Chondrocyte (in vitro differentiated cells): ENCODE results near the gene SUSD1. TPM values are rescaled to one million over a fixed set of nuclear protein-coding genes. Genes with fewer than 3 reads are reported as not detected.

Experiments
- DNase-seq: peaks from one replicate; pipeline ENCODE4 v3.0.0; 2021; ENCODE audit warnings: mixed read lengths, low spot score
- H3K27ac Mint-ChIP-seq: one replicate; pipeline ENCODE4 v1.8.0; 2021; ENCODE audit warnings: mild to moderate bottlenecking, moderate library complexity, mixed read lengths; ENCODE audit not compliant: unreplicated experiment
- H3K27me3 Mint-ChIP-seq: 2 replicates; pipeline ENCODE4 v1.8.0; 2021; ENCODE audit warnings: low read depth, mixed read lengths
- H3K36me3 Mint-ChIP-seq: 2 replicates; pipeline ENCODE4 v1.8.0; 2021; ENCODE audit warnings: low read depth, mixed read lengths
- H3K4me1 Mint-ChIP-seq: 2 replicates; pipeline ENCODE4 v1.8.0; 2021; ENCODE audit warnings: low read depth, mild to moderate bottlenecking, mixed read lengths
- H3K4me3 Mint-ChIP-seq: one replicate; pipeline ENCODE4 v1.8.0; 2021; ENCODE audit warnings: mild to moderate bottlenecking, moderate library complexity, mixed read lengths; ENCODE audit not compliant: unreplicated experiment
- H3K9me3 Mint-ChIP-seq: 2 replicates; pipeline ENCODE4 v1.8.0; 2021; ENCODE audit warnings: low read depth, mixed read lengths
- total RNA-seq: library from RNA; stranded (reverse); gene quantifications from 3 replicates; pipeline ENCODE4 v1.2.1, GENCODE V29; 2021
- TF ChIP-seq, protein P1 (sequence below): fragments of 200-600 bp; sonication (generic); IDR thresholded peaks from 2 replicates; pipeline ENCODE4 v1.5.0; 2021; ENCODE audit warnings: antibody characterized with exemption, mild to moderate bottlenecking, moderate library complexity

Gene SUSD1
- total RNA-seq, 1 donor from 2014 or later: 29.6 TPM

DNA sequence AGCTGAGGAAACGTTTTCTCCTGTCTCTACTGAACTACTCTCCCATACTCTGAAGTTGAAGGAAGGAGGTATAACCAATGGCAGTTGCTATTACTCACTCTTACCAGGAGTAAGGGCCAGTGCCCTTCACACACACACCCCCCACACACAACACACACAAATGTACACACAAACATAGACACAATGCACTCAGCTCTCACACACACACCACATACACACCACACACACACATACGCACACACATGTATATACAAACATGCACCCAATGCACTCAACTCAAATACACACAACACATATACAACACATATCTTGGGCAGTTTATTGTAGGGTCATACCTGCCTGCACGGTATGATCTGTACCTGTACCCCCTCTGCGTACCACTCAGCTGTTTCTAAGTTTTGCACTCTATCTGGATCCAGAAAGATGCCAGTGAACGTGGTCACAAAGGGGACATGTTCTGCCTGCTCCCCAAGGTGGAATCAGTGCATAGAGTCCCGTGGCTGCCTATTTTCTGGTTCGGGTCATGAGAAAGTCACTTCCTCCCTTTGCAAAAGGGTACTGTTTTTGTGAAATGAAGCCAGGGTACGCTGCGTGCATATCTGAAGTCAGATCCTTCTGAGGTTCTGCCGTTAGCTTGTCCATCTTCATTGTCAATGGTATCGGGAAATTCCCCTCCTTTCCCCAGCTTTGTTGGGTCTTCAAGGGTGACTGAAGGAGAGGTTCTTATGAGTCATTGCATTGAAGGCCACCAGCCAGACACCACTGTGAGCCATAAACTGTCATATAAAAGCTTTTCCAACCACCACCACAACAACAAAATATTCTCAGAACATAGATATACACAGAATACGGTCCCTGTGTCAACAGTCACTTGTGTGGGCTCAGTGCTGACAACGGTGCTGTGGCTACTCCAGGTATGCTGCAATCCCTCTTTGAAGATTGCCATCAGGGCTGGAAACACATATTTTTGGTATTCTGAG is 146.6 kb downstream of the SUSD1 start:
- no peak for DNase-seq
- no peaks in the 10 kb centered on the region for H3K27me3 Mint-ChIP-seq
- no peak overlapping the region for H3K4me3 Mint-ChIP-seq
- no peaks in the 10 kb centered on the region for H3K9me3 Mint-ChIP-seq
- no peak overlapping the region for H3K27ac Mint-ChIP-seq
- peaks cover 40% of the 10 kb centered on the region for H3K4me1 Mint-ChIP-seq
- TF ChIP-seq, protein P1, sequence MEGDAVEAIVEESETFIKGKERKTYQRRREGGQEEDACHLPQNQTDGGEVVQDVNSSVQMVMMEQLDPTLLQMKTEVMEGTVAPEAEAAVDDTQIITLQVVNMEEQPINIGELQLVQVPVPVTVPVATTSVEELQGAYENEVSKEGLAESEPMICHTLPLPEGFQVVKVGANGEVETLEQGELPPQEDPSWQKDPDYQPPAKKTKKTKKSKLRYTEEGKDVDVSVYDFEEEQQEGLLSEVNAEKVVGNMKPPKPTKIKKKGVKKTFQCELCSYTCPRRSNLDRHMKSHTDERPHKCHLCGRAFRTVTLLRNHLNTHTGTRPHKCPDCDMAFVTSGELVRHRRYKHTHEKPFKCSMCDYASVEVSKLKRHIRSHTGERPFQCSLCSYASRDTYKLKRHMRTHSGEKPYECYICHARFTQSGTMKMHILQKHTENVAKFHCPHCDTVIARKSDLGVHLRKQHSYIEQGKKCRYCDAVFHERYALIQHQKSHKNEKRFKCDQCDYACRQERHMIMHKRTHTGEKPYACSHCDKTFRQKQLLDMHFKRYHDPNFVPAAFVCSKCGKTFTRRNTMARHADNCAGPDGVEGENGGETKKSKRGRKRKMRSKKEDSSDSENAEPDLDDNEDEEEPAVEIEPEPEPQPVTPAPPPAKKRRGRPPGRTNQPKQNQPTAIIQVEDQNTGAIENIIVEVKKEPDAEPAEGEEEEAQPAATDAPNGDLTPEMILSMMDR: no peak
- peaks cover 2% of the 10 kb centered on the region for H3K36me3 Mint-ChIP-seq

DNA sequence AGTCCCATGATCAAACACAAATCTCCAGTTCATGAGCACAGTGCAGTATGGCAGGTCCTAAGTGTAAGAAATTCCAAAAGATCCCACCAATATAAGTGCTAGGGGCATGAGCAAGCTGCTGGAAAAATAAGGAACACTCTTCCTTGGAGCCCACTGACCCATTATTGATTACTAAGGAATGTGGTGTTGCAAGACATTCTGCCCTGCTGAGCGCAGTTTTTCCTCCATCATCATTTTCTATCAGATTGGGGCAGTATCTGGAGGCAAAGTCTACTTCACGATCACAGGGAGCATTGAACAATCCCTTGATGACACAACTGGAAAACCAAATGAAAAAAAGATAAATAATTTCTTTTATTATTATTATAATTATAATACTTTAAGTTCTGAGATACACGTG is 149.2 kb downstream of the SUSD1 start:
- Mint-ChIP-seq H3K4me1 (peaks cover 32% of the 10 kb centered on the region), H3K36me3 (peaks cover 2% of the 10 kb centered on the region), H3K4me3 (no peak overlapping the region), H3K27me3 (no peaks in the 10 kb centered on the region), H3K27ac (no peak overlapping the region), H3K9me3 (no peaks in the 10 kb centered on the region)
- DNase-seq: no peak
- TF ChIP-seq, protein P1: no peak

DNA sequence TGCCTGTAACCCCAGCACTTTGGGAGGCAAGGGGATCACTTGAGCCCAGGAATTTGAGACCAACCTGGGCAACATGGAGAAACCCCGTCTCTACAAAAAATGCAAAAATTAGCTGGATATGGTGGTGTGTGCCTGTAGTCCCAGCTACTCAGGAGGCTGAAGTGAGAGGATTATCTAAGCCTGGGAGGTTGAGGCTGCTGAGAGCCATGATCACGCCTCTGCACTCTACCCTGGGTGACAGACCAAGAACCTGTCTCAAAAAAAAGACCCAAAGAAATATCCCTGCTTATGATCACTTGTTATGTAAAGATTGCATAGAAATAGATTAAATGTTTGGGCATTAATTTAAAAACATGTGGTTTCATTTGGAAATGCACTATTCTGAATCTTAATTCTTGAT is 153.4 kb downstream of the SUSD1 start:
- H3K4me1 Mint-ChIP-seq: peaks cover 19% of the 10 kb centered on the region
- H3K9me3 Mint-ChIP-seq: no peaks in the 10 kb centered on the region
- no peaks in the 10 kb centered on the region for H3K36me3 Mint-ChIP-seq
- no peak for DNase-seq
- H3K4me3 Mint-ChIP-seq: no peak overlapping the region
- no peaks in the 10 kb centered on the region for H3K27me3 Mint-ChIP-seq
- no peak overlapping the region for H3K27ac Mint-ChIP-seq
- TF ChIP-seq, protein P1: no peak

DNA sequence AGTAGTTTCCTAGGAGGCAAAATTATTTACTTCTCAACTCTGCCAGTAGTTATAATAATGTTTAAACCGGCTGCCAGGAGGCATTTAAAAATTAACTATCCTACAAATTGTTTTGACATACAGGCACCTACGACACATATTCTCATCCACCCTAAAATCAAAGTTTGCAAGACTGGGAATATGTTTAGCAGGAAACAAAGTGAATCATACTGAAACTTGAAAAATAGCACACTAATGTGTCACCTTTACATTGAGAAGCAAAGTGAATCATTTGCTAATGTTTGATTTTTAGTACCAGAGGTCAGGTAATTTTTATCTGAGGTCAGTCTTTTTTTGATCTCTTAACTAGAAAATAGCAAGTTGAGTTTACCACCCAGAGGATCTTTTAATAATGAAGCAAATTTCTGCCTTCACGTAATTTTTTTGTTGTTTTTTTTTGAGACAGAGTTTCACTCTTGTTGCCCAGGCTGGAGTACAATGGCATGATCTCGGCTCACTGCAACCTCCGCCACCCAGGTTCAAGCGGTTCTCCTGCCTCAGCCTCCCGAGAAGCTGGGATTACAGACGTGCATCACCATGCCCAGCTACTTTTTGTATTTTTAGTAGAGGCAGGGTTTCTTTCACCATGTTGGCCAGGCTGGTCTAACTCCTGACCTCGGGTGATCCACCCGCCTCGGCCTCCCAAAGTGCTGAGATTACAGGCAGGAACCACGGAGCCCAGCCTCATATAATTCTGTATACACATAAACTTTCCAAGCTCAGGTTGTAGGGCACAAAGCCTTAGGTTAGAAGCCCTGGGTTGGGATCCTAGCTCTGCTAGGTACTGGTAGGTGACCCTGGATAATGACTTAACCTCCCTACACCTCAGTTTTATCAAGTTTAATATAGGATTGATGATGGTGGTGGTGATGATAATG is 154.2 kb downstream of the SUSD1 start:
- Mint-ChIP-seq H3K36me3 (no peaks in the 10 kb centered on the region), H3K4me1 (peaks cover 19% of the 10 kb centered on the region), H3K27me3 (no peaks in the 10 kb centered on the region), H3K4me3 (no peak overlapping the region), H3K9me3 (no peaks in the 10 kb centered on the region), H3K27ac (no peak overlapping the region)
- TF ChIP-seq, protein P1: no peak
- DNase-seq: no peak

DNA sequence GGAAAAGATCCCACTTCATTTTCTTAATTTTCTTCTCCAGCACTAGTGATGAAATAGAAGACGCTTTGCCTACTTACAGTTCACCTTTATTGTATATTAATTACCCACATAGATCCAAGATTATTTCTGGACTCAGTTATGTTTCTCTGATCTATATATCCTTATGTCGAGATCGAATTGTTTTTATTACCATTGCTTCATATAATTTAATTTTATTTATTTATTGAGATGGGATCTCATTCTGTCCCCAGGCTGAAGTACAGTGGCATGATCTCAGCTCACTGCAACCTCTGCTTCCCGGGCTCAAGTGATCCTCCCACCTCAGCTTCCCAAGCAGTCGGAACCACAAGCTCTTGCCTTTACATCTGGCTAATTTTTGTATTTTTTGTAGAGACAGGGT is 157.2 kb downstream of the SUSD1 start:
- no peaks in the 10 kb centered on the region for H3K27me3 Mint-ChIP-seq

More for the DNA sequence above, 157.2 kb downstream of the SUSD1 start:
- Mint-ChIP-seq H3K36me3 (no peaks in the 10 kb centered on the region), H3K4me1 (peaks cover 20% of the 10 kb centered on the region), H3K4me3 (no peak overlapping the region), H3K9me3 (no peaks in the 10 kb centered on the region), H3K27ac (no peak overlapping the region)
- TF ChIP-seq, protein P1: no peak
- DNase-seq: no peak
